DOHH2 (cell line): ENCODE measurements around the gene PROK1.

Experiments used
- H3F3A ChIP-seq: fragments of 200-600 bp; sonication (generic), shearing (Covaris generic); 2 replicates; pipeline ENCODE4 v1.6.0; 2016; ENCODE audit warnings: antibody characterized with exemption, mild to moderate bottlenecking; ENCODE audit not compliant: control insufficient read depth, insufficient read depth
- H3K27ac ChIP-seq: fragments of 200-600 bp; sonication (generic); 2 replicates; pipeline ENCODE4 v1.5.1; 2014; ENCODE audit warnings: low read depth, mild to moderate bottlenecking, low read length, moderate library complexity
- H3K27me3 ChIP-seq: fragments of 200-600 bp; sonication (generic); 2 replicates; pipeline ENCODE4 v1.6.1; 2014; ENCODE audit warnings: mild to moderate bottlenecking, low read length, mixed read lengths; ENCODE audit not compliant: control insufficient read depth
- H3K36me3 ChIP-seq: fragments of 200-600 bp; sonication (generic); 2 replicates; pipeline ENCODE4 v1.6.1; 2014; ENCODE audit warnings: mild to moderate bottlenecking, low read length, moderate library complexity, mixed read lengths; ENCODE audit not compliant: control insufficient read depth
- H3K4me1 ChIP-seq: fragments of 200-600 bp; sonication (generic); 2 replicates; pipeline ENCODE4 v1.6.1; 2014; ENCODE audit warnings: mild to moderate bottlenecking, low read length, mixed read lengths; ENCODE audit not compliant: control insufficient read depth
- H3K4me2 ChIP-seq: fragments of 200-600 bp; sonication (generic); 2 replicates; pipeline ENCODE4 v1.6.0; 2014; ENCODE audit warnings: mild to moderate bottlenecking, low read length, moderate library complexity
- H3K4me3 ChIP-seq: fragments of 200-600 bp; sonication (generic); 2 replicates; pipeline ENCODE4 v1.5.1; 2014; ENCODE audit warnings: mild to moderate bottlenecking, low read length, mixed read lengths
- H3K79me2 ChIP-seq: fragments of 200-600 bp; sonication (generic); 2 replicates; pipeline ENCODE4 v1.6.1; 2014; ENCODE audit warnings: mild to moderate bottlenecking, low read length, mixed read lengths; ENCODE audit not compliant: control insufficient read depth
- H3K9me2 ChIP-seq: fragments of 200-600 bp; sonication (generic); replicated peaks from 2 replicates; pipeline ENCODE4 v1.6.1; 2014; ENCODE audit warnings: mild to moderate bottlenecking, low read length, mixed read lengths; ENCODE audit not compliant: control insufficient read depth
- H3K9me3 ChIP-seq: fragments of 200-600 bp; sonication (generic); 2 replicates; pipeline ENCODE4 v1.6.1; 2014; ENCODE audit warnings: antibody characterized with exemption, low read length, mixed read lengths; ENCODE audit not compliant: control insufficient read depth, insufficient read depth
- H4K20me1 ChIP-seq: fragments of 200-600 bp; sonication (generic); 2 replicates; pipeline ENCODE4 v1.6.0; 2014; ENCODE audit warnings: low read depth, mild to moderate bottlenecking, antibody characterized with exemption, low read length, moderate library complexity; ENCODE audit not compliant: control insufficient read depth, insufficient read depth
- EZH2phosphoT487 ChIP-seq: fragments of 200-600 bp; sonication (generic); IDR thresholded peaks from 2 replicates; pipeline ENCODE4 v1.6.1; 2017; ENCODE audit warnings: borderline replicate concordance, mild to moderate bottlenecking, antibody characterized with exemption, low read length, moderate library complexity, mixed read lengths
- TF ChIP-seq, protein P1 (sequence below): fragments of 200-600 bp; sonication (generic); IDR thresholded peaks from one replicate; pipeline ENCODE4 v1.5.1; 2014; ENCODE audit warnings: antibody characterized with exemption, mild to moderate bottlenecking, low read depth, low read length; ENCODE audit not compliant: poor library complexity, severe bottlenecking

The PROK1 gene

DNA sequence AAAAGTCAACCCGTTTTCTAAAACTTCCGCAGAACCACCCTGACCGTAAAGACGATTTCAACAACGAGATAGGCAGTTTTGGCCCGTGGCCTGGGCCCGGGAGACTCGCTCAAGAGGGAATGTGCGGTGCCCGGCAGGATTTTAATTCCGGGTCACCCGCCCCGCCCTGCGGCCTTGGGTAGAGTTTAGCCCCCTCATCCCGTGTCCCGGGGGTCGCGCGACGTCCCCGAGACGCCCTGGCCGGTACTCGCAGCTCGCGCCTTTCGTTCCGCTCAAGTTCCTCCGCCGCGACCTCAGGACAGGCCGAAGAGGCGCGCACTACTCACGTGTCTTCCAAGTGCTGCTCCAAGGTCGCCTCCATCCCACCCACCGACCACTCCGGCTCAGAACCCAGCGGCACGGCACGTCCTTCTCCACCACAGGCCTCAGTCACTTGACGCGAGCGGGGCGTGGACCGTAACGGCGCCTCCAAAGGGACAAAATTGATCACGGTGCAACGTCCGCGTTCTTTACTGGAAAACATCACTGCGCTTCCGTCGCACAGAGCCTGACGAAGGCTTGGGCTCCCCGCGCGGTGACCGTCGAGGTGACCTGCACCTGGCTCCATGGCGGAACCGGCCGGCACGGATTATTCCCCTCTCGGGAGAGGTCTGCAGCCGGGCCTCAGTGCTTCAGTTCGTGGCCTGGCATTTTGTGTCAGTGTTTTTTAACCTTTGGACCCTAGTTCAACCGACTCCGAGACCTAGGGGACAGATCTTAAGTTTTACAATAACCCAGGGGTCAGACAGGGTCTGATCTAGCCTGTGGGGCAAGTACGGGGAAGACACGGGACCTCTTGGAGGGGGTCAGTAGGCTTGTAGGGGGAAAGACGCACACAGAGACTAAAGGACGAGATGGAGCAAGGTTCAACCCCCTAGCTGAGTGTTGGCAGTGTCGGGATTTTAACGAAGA, 43.4 kb upstream of the PROK1 start, which contains the start of gene LAMTOR5:
Gene LAMTOR5, minus strand, starts transcription at position 435 of the 951 bp plus-strand sequence. Its CDS starts 74 bp downstream, at position 361.
- H3K4me2 ChIP-seq = peak within 1 kb of the TSS; percentile 85
- H3K9me2 ChIP-seq = no peaks in the 10 kb centered on the region
- H3F3A ChIP-seq = peaks cover 5% of the 10 kb centered on the region; the same call in 1 of the 2 replicates
- peaks cover 49% of the 10 kb centered on the region for H3K36me3 ChIP-seq
- TF ChIP-seq EZH2phosphoT487 = no peak
- TF ChIP-seq, protein P1, sequence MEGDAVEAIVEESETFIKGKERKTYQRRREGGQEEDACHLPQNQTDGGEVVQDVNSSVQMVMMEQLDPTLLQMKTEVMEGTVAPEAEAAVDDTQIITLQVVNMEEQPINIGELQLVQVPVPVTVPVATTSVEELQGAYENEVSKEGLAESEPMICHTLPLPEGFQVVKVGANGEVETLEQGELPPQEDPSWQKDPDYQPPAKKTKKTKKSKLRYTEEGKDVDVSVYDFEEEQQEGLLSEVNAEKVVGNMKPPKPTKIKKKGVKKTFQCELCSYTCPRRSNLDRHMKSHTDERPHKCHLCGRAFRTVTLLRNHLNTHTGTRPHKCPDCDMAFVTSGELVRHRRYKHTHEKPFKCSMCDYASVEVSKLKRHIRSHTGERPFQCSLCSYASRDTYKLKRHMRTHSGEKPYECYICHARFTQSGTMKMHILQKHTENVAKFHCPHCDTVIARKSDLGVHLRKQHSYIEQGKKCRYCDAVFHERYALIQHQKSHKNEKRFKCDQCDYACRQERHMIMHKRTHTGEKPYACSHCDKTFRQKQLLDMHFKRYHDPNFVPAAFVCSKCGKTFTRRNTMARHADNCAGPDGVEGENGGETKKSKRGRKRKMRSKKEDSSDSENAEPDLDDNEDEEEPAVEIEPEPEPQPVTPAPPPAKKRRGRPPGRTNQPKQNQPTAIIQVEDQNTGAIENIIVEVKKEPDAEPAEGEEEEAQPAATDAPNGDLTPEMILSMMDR = no peak
- H3K4me3 ChIP-seq = peak within 1 kb of the TSS; percentile 94
- peaks cover 29% of the 10 kb centered on the region for H3K4me1 ChIP-seq
- H4K20me1 ChIP-seq = no peaks in the 10 kb centered on the region
- no peaks in the 10 kb centered on the region for H3K9me3 ChIP-seq
- H3K27me3 ChIP-seq = no peaks in the 10 kb centered on the region
- peaks cover 49% of the 10 kb centered on the region for H3K79me2 ChIP-seq
- peak within 1 kb of the TSS; percentile 64 for H3K27ac ChIP-seq

DNA sequence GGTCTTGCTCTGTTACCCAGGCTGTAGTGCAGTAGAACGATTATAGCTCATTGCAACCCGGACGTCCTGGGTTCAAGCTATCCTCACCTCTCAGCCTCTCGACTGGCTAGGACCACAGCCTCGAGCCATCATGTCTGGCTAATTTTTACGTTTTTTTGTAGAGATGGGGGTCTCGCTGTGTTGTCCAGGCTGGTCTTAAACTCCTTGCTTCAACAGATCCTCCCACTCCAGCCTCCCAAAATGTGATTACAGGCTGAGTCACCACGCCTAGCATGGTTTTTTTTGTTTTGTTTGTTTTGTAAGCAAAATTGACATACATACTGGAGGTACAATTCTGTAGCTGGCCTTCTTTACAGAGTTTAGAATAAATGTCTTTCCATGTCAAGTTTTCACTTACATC, 42.5 kb upstream of the PROK1 start:
- H3K4me2 ChIP-seq = peak overlapping the region; percentile 85
- H3K27ac ChIP-seq = no peak overlapping the region
- no peaks in the 10 kb centered on the region for H3K9me3 ChIP-seq
- H3K9me2 ChIP-seq = no peaks in the 10 kb centered on the region
- peak overlapping the region; percentile 94 for H3K4me3 ChIP-seq
- H3K27me3 ChIP-seq = no peaks in the 10 kb centered on the region
- peaks cover 5% of the 10 kb centered on the region; the same call in 1 of the 2 replicates for H3F3A ChIP-seq
- H3K79me2 ChIP-seq = peaks cover 49% of the 10 kb centered on the region
- H4K20me1 ChIP-seq = no peaks in the 10 kb centered on the region
- peaks cover 39% of the 10 kb centered on the region for H3K36me3 ChIP-seq
- peaks cover 34% of the 10 kb centered on the region for H3K4me1 ChIP-seq
- TF ChIP-seq, protein P1 = no peak
- no peak for TF ChIP-seq EZH2phosphoT487

DNA sequence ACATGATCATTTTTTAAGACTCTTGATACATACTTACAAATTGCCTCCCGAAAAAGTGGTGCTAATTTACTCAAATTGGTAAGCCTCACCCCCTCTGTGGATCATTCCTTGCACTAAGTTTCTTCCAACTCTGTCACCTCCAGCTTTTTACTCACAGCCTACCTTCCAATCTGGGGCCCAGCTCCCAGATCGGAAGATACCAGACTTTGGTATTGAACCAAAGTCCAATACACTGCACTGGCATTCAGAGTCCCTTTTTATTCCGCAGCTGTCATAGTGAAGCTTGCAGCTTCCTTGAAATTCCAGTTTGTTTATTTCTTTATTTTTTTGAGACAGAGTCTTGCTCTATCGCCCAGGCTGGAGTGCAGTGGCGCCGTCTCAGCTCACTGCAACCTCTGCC, 41.6 kb upstream of the PROK1 start:
- Histone ChIP-seq H3K79me2 (peaks cover 47% of the 10 kb centered on the region), H4K20me1 (no peaks in the 10 kb centered on the region), H3K36me3 (peaks cover 31% of the 10 kb centered on the region), H3K9me2 (no peaks in the 10 kb centered on the region), H3K27me3 (no peaks in the 10 kb centered on the region), H3K4me1 (peaks cover 34% of the 10 kb centered on the region), H3K9me3 (no peaks in the 10 kb centered on the region), H3K4me2 (peak overlapping the region; percentile 85), H3K27ac (no peak overlapping the region), H3K4me3 (no peak overlapping the region), H3F3A (peaks cover 3% of the 10 kb centered on the region; the same call in 1 of the 2 replicates)
- TF ChIP-seq, protein P1 = no peak
- no peak for TF ChIP-seq EZH2phosphoT487
